ENCODE data around the gene ARHGEF10L. TPM values are rescaled to one million over a fixed set of nuclear protein-coding genes. Genes with fewer than 3 reads are reported as not detected.

Gene ARHGEF10L
- total RNA-seq, 1 donor from 2014 or later, result 57.9 TPM

DNA sequence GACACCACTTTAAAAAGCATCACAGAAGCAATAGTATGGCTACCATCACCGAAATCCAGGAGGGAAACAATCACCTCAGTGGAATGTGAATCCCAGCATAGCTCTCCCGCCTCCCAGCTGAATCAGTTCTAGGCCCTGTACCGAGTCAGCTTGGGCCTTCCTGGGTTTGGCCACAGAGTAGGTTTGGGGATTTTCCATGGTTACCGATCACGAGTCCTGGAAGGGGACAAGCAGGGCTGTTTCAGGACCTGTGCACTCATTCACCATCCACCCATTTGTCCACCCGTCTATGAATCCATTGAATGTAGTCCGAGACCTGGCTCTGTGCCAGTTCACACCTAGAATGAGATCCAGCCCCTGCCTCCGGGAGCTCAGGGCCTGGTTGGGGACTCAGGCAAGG, 94.2 kb downstream of the ARHGEF10L start:
- Histone ChIP-seq H3K27me3 (ENCODE audit: low read depth) (no peaks in the 10 kb centered on the region), H3K27ac (no peak overlapping the region), H3K36me3 (peaks cover 91% of the 10 kb centered on the region), H3K9me3 (no peaks in the 10 kb centered on the region), H3K4me3 (no peak overlapping the region), H3K4me1 (peaks cover 30% of the 10 kb centered on the region)
- DNase-seq (no peak), ATAC-seq (no peak)
- TF ChIP-seq, protein P1, sequence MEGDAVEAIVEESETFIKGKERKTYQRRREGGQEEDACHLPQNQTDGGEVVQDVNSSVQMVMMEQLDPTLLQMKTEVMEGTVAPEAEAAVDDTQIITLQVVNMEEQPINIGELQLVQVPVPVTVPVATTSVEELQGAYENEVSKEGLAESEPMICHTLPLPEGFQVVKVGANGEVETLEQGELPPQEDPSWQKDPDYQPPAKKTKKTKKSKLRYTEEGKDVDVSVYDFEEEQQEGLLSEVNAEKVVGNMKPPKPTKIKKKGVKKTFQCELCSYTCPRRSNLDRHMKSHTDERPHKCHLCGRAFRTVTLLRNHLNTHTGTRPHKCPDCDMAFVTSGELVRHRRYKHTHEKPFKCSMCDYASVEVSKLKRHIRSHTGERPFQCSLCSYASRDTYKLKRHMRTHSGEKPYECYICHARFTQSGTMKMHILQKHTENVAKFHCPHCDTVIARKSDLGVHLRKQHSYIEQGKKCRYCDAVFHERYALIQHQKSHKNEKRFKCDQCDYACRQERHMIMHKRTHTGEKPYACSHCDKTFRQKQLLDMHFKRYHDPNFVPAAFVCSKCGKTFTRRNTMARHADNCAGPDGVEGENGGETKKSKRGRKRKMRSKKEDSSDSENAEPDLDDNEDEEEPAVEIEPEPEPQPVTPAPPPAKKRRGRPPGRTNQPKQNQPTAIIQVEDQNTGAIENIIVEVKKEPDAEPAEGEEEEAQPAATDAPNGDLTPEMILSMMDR (IDR thresholded peaks at IDR 0.05), result no peak
- intact Hi-C loops (cut with DNase I), result no loop called here

DNA sequence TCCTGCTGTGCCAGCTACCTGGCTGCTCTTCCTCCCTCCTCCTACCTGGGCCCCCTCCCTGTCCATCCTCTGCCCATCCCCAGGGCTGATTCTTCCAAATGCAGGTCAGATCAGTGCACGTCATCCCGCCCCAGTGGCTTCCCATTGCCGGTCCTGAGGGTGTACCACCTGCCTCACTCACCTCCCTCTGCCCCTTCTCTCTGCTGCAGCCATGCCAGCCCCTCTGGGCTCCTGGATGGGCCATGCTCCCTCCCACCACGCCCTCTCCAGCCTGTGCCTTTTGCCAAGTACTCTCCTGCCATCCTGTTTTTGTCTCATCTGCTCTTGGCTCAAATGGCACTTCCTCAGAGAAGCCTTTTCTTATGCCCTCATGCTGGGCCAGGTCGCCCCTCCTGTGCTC, 95.8 kb downstream of the ARHGEF10L start:
- Histone ChIP-seq H3K27me3 (ENCODE audit: low read depth) (no peaks in the 10 kb centered on the region), H3K36me3 (peaks cover 96% of the 10 kb centered on the region), H3K27ac (peak overlapping the region; percentile 41), H3K4me3 (no peak overlapping the region), H3K9me3 (no peaks in the 10 kb centered on the region), H3K4me1 (peaks cover 24% of the 10 kb centered on the region)
- DNase-seq, result no peak
- peak in 1 of 2 donors; percentile 1 for ATAC-seq
- intact Hi-C loops (cut with DNase I), result no loop called here
- TF ChIP-seq, protein P1 (IDR thresholded peaks at IDR 0.05), result no peak

DNA sequence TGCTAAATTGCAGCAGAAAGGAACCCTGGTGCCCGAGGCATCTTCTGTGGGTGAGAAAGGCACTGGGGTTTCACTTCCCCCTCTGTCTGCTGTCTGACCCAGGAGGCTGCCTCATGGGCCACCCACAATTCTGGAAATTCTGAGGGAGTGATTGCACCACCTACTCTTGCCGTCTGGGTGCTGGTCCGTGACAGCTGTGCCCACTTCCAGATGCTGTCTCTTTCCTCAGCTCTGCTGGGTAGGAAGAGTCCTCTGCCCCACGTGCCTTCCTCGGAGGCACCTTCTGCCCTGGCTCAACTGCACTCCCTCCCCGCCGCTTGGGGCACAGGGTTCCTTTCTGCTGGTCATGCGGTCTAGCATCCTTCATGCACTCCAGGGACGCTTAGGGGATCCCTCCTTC, 96.3 kb downstream of the ARHGEF10L start:
- Histone ChIP-seq H3K27me3 (ENCODE audit: low read depth) (no peaks in the 10 kb centered on the region), H3K36me3 (peaks cover 96% of the 10 kb centered on the region), H3K27ac (no peak overlapping the region), H3K4me1 (peaks cover 20% of the 10 kb centered on the region), H3K4me3 (no peak overlapping the region), H3K9me3 (no peaks in the 10 kb centered on the region)
- DNase-seq, result peak; percentile 82
- ATAC-seq, result peak; percentile 77 to 78
- TF ChIP-seq, protein P1 (IDR thresholded peaks at IDR 0.05), result no peak
- intact Hi-C loops (cut with DNase I), result no loop called here

DNA sequence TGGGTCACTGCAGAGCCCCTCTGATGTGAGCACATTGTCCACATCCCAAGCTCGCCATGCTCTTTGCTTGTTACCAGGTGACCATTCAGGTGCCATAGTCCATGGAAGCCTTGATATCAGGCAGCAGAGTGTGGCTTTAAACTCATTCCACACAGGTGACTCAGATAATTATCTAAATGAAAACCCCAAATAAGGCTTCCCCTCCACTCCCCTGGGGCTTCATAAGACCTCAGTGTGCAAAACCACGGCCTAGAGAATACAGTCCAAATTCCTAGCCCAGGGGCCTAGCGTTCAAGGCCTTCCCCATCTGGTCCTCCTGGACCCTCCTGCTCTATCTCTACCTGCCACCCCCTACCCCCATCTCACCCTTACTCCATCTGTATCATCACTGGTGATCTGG, 97.1 kb downstream of the ARHGEF10L start:
- Histone ChIP-seq H3K36me3 (peaks cover 100% of the 10 kb centered on the region), H3K9me3 (no peaks in the 10 kb centered on the region), H3K4me1 (peaks cover 20% of the 10 kb centered on the region), H3K27me3 (ENCODE audit: low read depth) (no peaks in the 10 kb centered on the region), H3K27ac (no peak overlapping the region), H3K4me3 (no peak overlapping the region)
- intact Hi-C loops (cut with DNase I), result no loop called here
- TF ChIP-seq, protein P1 (IDR thresholded peaks at IDR 0.05), result no peak
- DNase-seq, result no peak
- ATAC-seq, result no peak

DNA sequence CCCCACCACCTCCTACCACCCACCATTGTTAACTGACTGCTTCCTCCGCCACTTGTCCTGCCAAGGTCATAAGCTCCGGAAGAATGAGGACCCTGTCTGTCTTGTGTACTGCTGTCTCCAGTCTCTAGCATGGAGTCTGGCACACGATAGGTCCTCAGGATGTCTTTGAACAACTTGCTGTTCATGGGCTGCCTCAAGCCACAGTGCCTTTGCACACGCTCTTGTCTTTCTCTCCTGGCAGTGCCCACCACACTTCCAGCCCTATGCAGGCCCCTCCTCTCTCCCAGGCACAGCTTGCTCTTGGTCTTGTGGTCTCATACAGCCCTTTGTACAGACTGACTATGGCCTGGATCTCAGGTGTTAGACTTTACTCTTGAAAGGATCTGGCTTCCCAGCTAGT, 97.6 kb downstream of the ARHGEF10L start:
- Histone ChIP-seq H3K4me3 (no peak overlapping the region), H3K9me3 (no peaks in the 10 kb centered on the region), H3K4me1 (peaks cover 20% of the 10 kb centered on the region), H3K27ac (no peak overlapping the region), H3K27me3 (ENCODE audit: low read depth) (no peaks in the 10 kb centered on the region), H3K36me3 (peaks cover 95% of the 10 kb centered on the region)
- TF ChIP-seq, protein P1 (IDR thresholded peaks at IDR 0.05), result no peak
- DNase-seq, result no peak
- intact Hi-C loops (cut with DNase I), result no loop called here
- no peak for ATAC-seq

All from lower lobe of right lung (tissue), 2 donors.